CD8-positive, alpha-beta memory T cell (primary cell): ENCODE data around the gene CREBL2. TPM values are rescaled to one million over a fixed set of nuclear protein-coding genes. Genes with fewer than 3 reads are reported as not detected.

Source experiments
- CTCF ChIA-PET: fragments of 350-600 bp; sonication (Branson Sonifier 250); formaldehyde crosslinking; loops from one replicate; lab custom pipeline; 2021; ENCODE audit warnings: antibody characterized with exemption; lab: Charles Lee
- POLR2A ChIA-PET: fragments of 350-600 bp; sonication (Branson Sonifier 250); formaldehyde crosslinking; loops from one replicate; lab custom pipeline; 2021; ENCODE audit warnings: antibody characterized with exemption; lab: Charles Lee
- DNase-seq, 5 donors: peaks; one replicate each; pipeline versions ENCODE4 v3.0.0 to v3.0.0-alpha.2; 2020 to 2022; ENCODE audit warnings: mixed read lengths in 1 of 5
- H3K27ac ChIP-seq: one replicate; pipeline ENCODE4 v1.7.0; 2013; ENCODE audit warnings: low read depth, mild to moderate bottlenecking, low read length, moderate library complexity
- H3K27me3 ChIP-seq: 2 replicates; pipeline ENCODE4 v1.7.0; 2013; ENCODE audit warnings: low read length, mild to moderate bottlenecking; ENCODE audit not compliant: insufficient read depth, poor library complexity, severe bottlenecking
- H3K36me3 ChIP-seq: 2 replicates; pipeline ENCODE4 v1.7.0; 2013; ENCODE audit warnings: mild to moderate bottlenecking, low read length, moderate library complexity; ENCODE audit not compliant: insufficient read depth
- H3K4me1 ChIP-seq: 2 replicates; pipeline ENCODE4 v1.7.0; 2013; ENCODE audit warnings: mild to moderate bottlenecking, low read length, moderate library complexity; ENCODE audit not compliant: insufficient read depth
- H3K4me3 ChIP-seq: 2 replicates; pipeline ENCODE4 v1.7.0; 2013; ENCODE audit warnings: mild to moderate bottlenecking, low read length
- H3K9me3 ChIP-seq: 2 replicates; pipeline ENCODE4 v1.7.0; 2013; ENCODE audit warnings: mild to moderate bottlenecking, low read length
- H3K27ac Mint-ChIP-seq, 8 donors: one replicate each; pipeline ENCODE4 v1.8.0; 2020 to 2021; ENCODE audit warnings: mixed read lengths in 8 of 8, mild to moderate bottlenecking in 6 of 8, inconsistent platforms in 3 of 8, moderate library complexity in 3 of 8
- H3K27me3 Mint-ChIP-seq, 2 donors: one replicate each; pipeline ENCODE4 v1.8.0; 2020 to 2021; ENCODE audit warnings: mixed read lengths in 2 of 2, mild to moderate bottlenecking in 1 of 2, moderate library complexity in 1 of 2
- H3K36me3 Mint-ChIP-seq, 3 donors: one replicate each; pipeline ENCODE4 v1.8.0; 2020 to 2021; ENCODE audit warnings: mixed read lengths in 3 of 3, inconsistent platforms in 1 of 3, mild to moderate bottlenecking in 1 of 3
- H3K4me1 Mint-ChIP-seq, 3 donors: one replicate each; pipeline ENCODE4 v1.8.0; 2020 to 2021; ENCODE audit warnings: mixed read lengths in 3 of 3, inconsistent platforms in 1 of 3, mild to moderate bottlenecking in 1 of 3
- H3K4me3 Mint-ChIP-seq, 7 donors: one replicate each; pipeline ENCODE4 v1.8.0; 2020 to 2021; ENCODE audit warnings: mixed read lengths in 7 of 7, mild to moderate bottlenecking in 6 of 7, moderate library complexity in 4 of 7, inconsistent platforms in 2 of 7
- H3K9me3 Mint-ChIP-seq, 5 donors: one replicate each; pipeline ENCODE4 v1.8.0; 2020 to 2022; ENCODE audit warnings: mixed read lengths in 5 of 5, mild to moderate bottlenecking in 3 of 5, moderate library complexity in 2 of 5, inconsistent platforms in 1 of 5
- polyA plus RNA-seq: library from polyadenylated mRNA; unstranded; fragments of 300-500 nt; fragmentation: Illumina TruSeq; gene quantifications from one replicate; pipeline ENCODE4 v1.2.3, GENCODE V29; 2021
- total RNA-seq, 2 experiments: library from RNA; stranded (reverse); gene quantifications; one replicate each; pipeline ENCODE4 v1.2.3, GENCODE V29; 2021

The CREBL2 gene
- total and polyA plus RNA-seq, 3 experiments from 2014 or later: 21.2 to 50.2 (median 23.2) TPM

DNA sequence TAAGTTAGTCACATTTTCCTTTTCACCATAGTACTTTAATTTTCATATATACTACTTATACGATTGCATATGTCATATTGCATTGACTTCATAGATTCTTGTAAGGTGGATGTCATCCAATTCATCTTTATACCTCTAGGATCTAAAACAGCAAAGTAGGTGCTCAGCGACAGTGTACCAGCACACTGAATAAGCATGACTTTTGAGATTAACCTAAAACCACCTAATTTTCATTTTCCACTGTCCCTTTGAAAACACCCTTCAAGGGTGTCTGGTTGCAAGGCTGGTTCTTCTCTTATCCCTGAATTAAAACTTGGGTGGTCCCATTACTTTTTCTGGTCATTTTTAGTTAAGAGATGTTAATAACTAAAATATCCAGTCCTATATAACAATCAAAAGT is 79.9 kb downstream of the CREBL2 start:
- Mint-ChIP-seq H3K4me3 (no peak overlapping the region), H3K36me3 (peaks cover under 1 to 7% (median 1%) of the 10 kb centered on the region in 3 donors), H3K27me3 (no peaks in the 10 kb centered on the region), H3K4me1 (peaks cover 8 to 25% (median 10%) of the 10 kb centered on the region in 3 donors), H3K27ac (no peak overlapping the region), H3K9me3 (no peaks in the 10 kb centered on the region)
- H3K4me3 ChIP-seq: no peak overlapping the region
- no peak for DNase-seq
- H3K9me3 ChIP-seq: no peaks in the 10 kb centered on the region
- H3K27ac ChIP-seq: no peak overlapping the region
- H3K27me3 ChIP-seq: no peaks in the 10 kb centered on the region
- peaks cover 15% of the 10 kb centered on the region for H3K4me1 ChIP-seq
- POLR2A ChIA-PET: interaction anchor here (0.6 kb wide), 2 partner anchors 45 to 46 kb away, joined by 3 read pairs; no protein-coding TSS in a partner anchor
- H3K36me3 ChIP-seq: no peaks in the 10 kb centered on the region
- CTCF ChIA-PET: interaction anchor here (0.5 kb wide), 1 partner anchor 10 kb away, joined by 3 read pairs; no protein-coding TSS in a partner anchor

DNA sequence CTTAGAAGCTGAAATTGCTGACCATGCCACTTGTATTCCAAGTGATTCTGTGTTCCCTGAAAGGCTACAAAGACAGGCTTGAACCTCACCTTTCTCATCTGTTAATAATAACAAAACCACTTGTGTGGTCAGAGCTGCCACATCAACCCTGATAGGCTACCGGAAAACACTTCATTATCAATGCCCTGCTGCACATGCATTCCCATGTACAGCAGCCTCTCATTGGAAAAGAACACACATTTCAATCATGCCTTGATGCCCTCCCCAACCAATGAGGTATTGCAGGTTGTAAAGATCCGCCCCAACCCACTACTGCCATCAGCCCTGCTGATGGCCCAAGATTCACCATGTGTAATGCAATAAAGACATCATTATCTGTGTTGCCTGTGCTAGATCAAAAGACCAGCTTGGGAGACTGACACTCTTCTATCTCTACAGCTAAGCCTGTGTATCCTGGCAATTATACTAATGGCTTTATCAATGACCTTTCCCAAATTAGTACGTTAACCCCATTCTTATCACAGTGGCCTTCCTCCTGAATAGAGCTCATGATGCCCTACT is 81.5 kb downstream of the CREBL2 start:
- H3K27ac Mint-ChIP-seq: peak overlapping the region in 1 of 8 donors; percentile 1

More for the DNA sequence above, 81.5 kb downstream of the CREBL2 start:
- Histone ChIP-seq H3K9me3 (no peaks in the 10 kb centered on the region), H3K27me3 (no peaks in the 10 kb centered on the region), H3K4me1 (peaks cover 26% of the 10 kb centered on the region), H3K27ac (no peak overlapping the region), H3K36me3 (no peaks in the 10 kb centered on the region), H3K4me3 (no peak overlapping the region)
- Mint-ChIP-seq H3K4me3 (peak overlapping the region in 1 of 7 donors; percentile 40), H3K27me3 (no peaks in the 10 kb centered on the region), H3K36me3 (peaks cover 0 to 2% (median 0%) of the 10 kb centered on the region in 3 donors), H3K9me3 (no peaks in the 10 kb centered on the region), H3K4me1 (peaks cover 22 to 42% (median 24%) of the 10 kb centered on the region in 3 donors)
- DNase-seq: no peak
- POLR2A ChIA-PET: interaction anchor here (1.3 kb wide), 1 partner anchor 21 kb away, joined by 3 read pairs; no protein-coding TSS in a partner anchor
- CTCF ChIA-PET: interaction anchor here (1.6 kb wide), 1 partner anchor 44 kb away, joined by 7 read pairs; no protein-coding TSS in a partner anchor

Other genes starting within 250 kb of the CREBL2 start
- 10 to 100 TPM; 37.5 to 41.2 TPM for gene DUSP16, start 49.0 kb upstream of the CREBL2 start, total RNA-seq
- gene DUSP16, start 49.0 kb upstream of the CREBL2 start, polyA plus RNA-seq: 10.3 TPM
- 1 to 10 TPM; 9.1 TPM for gene GPR19, start 84.3 kb downstream of the CREBL2 start, total RNA-seq
- gene GPR19, start 84.3 kb downstream of the CREBL2 start, polyA plus RNA-seq: 1.3 TPM
- 10 to 100 TPM; 47.1 to 48.7 TPM for gene CDKN1B, start 105.5 kb downstream of the CREBL2 start, total RNA-seq
- gene CDKN1B, start 105.5 kb downstream of the CREBL2 start, polyA plus RNA-seq: 10.0 TPM
- 1 to 10 TPM; 2.7 TPM for gene APOLD1, start 173.8 kb downstream of the CREBL2 start, total RNA-seq
- gene APOLD1, start 173.8 kb downstream of the CREBL2 start, polyA plus RNA-seq: 0.68 TPM
- gene DDX47, start 201.5 kb downstream of the CREBL2 start, total RNA-seq: 100 to 1,000 TPM; 105 to 106 TPM
- gene DDX47, start 201.5 kb downstream of the CREBL2 start, polyA plus RNA-seq: 64.5 TPM